Endothelial cell (in vitro differentiated cells): ENCODE results near the gene KLF11. TPM values are rescaled to one million over a fixed set of nuclear protein-coding genes. Genes with fewer than 3 reads are reported as not detected.

Experiments
- DNase-seq: peaks from one replicate; pipeline ENCODE4 v3.0.0; 2021; ENCODE audit warnings: low spot score
- H3K27ac Mint-ChIP-seq: one replicate; pipeline ENCODE4 v1.8.0; 2021; ENCODE audit warnings: mixed read lengths, inconsistent platforms; ENCODE audit not compliant: unreplicated experiment
- H3K27me3 Mint-ChIP-seq: one replicate; pipeline ENCODE4 v1.8.0; 2021; ENCODE audit warnings: mild to moderate bottlenecking, moderate library complexity, mixed read lengths, inconsistent platforms; ENCODE audit not compliant: unreplicated experiment
- H3K36me3 Mint-ChIP-seq: one replicate; pipeline ENCODE4 v1.8.0; 2021; ENCODE audit warnings: mild to moderate bottlenecking, low read depth, mixed read lengths, inconsistent platforms; ENCODE audit not compliant: unreplicated experiment
- H3K4me1 Mint-ChIP-seq: one replicate; pipeline ENCODE4 v1.8.0; 2021; ENCODE audit warnings: mild to moderate bottlenecking, mixed read lengths, inconsistent platforms; ENCODE audit not compliant: unreplicated experiment
- H3K4me3 Mint-ChIP-seq: one replicate; pipeline ENCODE4 v1.8.0; 2021; ENCODE audit warnings: mild to moderate bottlenecking, mixed read lengths, inconsistent platforms; ENCODE audit not compliant: unreplicated experiment
- H3K9me3 Mint-ChIP-seq: one replicate; pipeline ENCODE4 v1.8.0; 2021; ENCODE audit warnings: mixed read lengths, inconsistent platforms; ENCODE audit not compliant: unreplicated experiment
- total RNA-seq: library from RNA; stranded (reverse); fragmentation: NEBNext Ultra II Directional; extraction: Animal tissue kit (Norgen Biotek cat#: 25700); gene quantifications from one replicate; pipeline ENCODE4 v1.2.1, GENCODE V29; 2021; ENCODE audit not compliant: unreplicated experiment
- TF ChIP-seq, protein P1 (sequence below): fragments of 200-600 bp; sonication (generic); IDR thresholded peaks from one replicate; pipeline ENCODE4 v1.5.0; 2021; ENCODE audit warnings: antibody characterized with exemption; ENCODE audit not compliant: unreplicated experiment

KLF11 gene
- total RNA-seq, 1 donor from 2014 or later: 8.2 TPM

GRCh38 chr2:10039658-10040410 lies 3.5 kb upstream of the KLF11 start:
- Mint-ChIP-seq H3K36me3 (peaks cover 15% of the 10 kb centered on the region), H3K27ac (no peak overlapping the region), H3K9me3 (no peaks in the 10 kb centered on the region), H3K27me3 (peaks cover 23% of the 10 kb centered on the region), H3K4me1 (peaks cover 16% of the 10 kb centered on the region), H3K4me3 (no peak overlapping the region)
- DNase-seq: no peak
- TF ChIP-seq, protein P1, sequence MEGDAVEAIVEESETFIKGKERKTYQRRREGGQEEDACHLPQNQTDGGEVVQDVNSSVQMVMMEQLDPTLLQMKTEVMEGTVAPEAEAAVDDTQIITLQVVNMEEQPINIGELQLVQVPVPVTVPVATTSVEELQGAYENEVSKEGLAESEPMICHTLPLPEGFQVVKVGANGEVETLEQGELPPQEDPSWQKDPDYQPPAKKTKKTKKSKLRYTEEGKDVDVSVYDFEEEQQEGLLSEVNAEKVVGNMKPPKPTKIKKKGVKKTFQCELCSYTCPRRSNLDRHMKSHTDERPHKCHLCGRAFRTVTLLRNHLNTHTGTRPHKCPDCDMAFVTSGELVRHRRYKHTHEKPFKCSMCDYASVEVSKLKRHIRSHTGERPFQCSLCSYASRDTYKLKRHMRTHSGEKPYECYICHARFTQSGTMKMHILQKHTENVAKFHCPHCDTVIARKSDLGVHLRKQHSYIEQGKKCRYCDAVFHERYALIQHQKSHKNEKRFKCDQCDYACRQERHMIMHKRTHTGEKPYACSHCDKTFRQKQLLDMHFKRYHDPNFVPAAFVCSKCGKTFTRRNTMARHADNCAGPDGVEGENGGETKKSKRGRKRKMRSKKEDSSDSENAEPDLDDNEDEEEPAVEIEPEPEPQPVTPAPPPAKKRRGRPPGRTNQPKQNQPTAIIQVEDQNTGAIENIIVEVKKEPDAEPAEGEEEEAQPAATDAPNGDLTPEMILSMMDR: no peak

GRCh38 chr2:10041711-10042110 lies 1.6 kb upstream of the KLF11 start:
- H3K4me1 Mint-ChIP-seq: peaks cover 16% of the 10 kb centered on the region
- H3K27ac Mint-ChIP-seq: peak overlapping the region; percentile 61
- H3K9me3 Mint-ChIP-seq: no peaks in the 10 kb centered on the region
- H3K27me3 Mint-ChIP-seq: peaks cover 20% of the 10 kb centered on the region
- H3K4me3 Mint-ChIP-seq: peak overlapping the region; percentile 49
- peaks cover 15% of the 10 kb centered on the region for H3K36me3 Mint-ChIP-seq
- TF ChIP-seq, protein P1: no peak
- DNase-seq: no peak

DNA sequence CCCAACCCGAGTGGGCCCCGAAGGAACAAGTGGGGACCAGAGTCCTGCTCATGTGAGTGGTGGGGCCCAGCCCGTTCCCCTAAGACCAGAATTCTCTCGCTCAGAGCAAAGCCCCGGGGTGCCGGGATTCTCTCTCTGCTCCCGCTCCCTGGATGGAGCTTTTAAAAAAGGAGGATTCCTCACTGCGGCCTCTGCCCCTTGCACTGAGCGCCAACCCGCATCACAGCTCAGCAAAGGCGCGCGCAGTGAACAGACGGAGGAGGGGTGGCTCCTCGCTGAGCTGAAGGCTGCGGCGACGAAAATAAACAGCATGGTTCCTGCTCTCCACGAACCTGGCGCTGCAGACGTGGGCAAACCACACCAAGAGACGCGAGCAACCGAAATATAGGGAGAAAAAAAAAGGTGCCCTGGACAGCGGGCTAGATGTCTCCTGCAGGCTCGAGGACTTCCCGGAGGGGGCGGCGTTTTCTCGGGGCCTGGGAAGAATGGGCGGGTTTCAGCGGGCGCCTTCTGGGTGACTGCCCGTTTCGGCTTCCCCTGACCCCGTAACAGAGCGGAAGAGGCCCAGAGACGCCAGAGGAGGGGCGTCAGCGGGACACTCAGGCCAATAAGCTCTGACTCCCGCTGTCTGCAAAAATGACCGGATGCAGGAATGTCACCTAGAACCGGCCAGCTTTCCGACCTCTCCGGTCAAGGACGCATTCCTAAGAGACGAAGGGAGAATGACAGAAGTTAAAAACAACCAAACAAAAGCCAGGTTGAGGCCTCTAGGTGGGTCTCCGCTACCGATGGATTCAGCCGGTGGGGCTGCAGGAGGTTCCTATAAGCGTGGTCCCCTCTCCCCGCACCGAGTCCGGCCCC lies 819 bp upstream of the KLF11 start:
- H3K4me1 Mint-ChIP-seq: peaks cover 15% of the 10 kb centered on the region
- TF ChIP-seq, protein P1: no peak
- H3K27me3 Mint-ChIP-seq: peaks cover 18% of the 10 kb centered on the region
- peak overlapping the region; percentile 89 for H3K4me3 Mint-ChIP-seq
- peak overlapping the region; percentile 72 for H3K27ac Mint-ChIP-seq
- H3K36me3 Mint-ChIP-seq: peaks cover 19% of the 10 kb centered on the region
- DNase-seq: peak; percentile 47
- no peaks in the 10 kb centered on the region for H3K9me3 Mint-ChIP-seq

GRCh38 chr2:10043906-10044601 lies 704 bp downstream of the KLF11 start:
- Mint-ChIP-seq H3K4me1 (peaks cover 12% of the 10 kb centered on the region), H3K4me3 (peak overlapping the region; percentile 69), H3K9me3 (no peaks in the 10 kb centered on the region), H3K27ac (no peak overlapping the region), H3K36me3 (peaks cover 19% of the 10 kb centered on the region), H3K27me3 (peaks cover 16% of the 10 kb centered on the region)
- peak; percentile 70 for DNase-seq
- TF ChIP-seq, protein P1: no peak
